HL-60/S4 treated with retinoic acid at 250 ng/mL for 4 days and 3 days (cell line): ENCODE measurements around the gene RRP12.

Experiments
- in situ Hi-C: fragments of 300-500 bp; cut with MboI; formaldehyde crosslinking; loops from 2 replicates; pipeline ENCODE4 v1.7.0; 2022; ENCODE audit warnings: low sequenced_read_pairs

Gene RRP12

DNA sequence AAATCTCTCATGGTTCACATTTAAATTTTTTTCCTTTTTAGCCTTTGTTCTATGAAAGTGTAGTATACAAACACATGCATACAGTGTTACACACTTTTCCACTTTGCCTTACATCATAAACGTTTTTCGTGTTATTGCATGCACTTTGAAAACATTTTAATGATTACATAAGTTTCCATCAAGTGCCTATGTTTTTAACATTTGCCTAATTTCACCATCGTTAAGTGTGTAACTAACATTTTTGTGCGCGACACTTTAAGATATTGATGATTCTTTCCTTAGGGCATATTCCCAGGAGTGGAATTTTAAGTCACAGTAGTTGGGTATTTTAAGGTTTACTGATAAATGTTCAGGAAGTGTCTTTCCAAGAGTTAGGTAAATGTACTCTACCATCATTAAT, 65.1 kb downstream of the RRP12 start:
- in situ Hi-C loops: no loop called here

DNA sequence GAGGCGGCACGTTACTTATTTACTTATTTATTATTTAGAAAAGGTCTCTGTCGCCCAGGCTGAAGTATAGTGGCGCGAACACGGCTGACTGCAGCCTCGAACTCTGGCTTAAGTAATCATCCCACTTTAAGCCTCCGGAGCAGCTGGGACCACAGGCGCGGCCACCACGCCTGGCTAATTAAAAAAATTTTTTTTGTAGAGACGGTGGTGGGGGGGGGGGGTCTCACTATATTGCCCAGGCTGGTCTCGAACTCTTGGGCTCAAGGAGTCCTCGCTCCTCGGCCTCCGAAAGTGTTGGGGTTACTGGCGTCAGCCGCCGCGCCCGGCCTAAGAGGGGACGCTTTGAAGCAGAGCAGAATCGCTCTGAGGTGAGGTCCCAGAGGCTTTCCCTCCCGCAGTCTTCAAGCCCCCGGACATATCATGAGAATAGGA, 65.9 kb downstream of the RRP12 start:
- in situ Hi-C loops: no loop called here

DNA sequence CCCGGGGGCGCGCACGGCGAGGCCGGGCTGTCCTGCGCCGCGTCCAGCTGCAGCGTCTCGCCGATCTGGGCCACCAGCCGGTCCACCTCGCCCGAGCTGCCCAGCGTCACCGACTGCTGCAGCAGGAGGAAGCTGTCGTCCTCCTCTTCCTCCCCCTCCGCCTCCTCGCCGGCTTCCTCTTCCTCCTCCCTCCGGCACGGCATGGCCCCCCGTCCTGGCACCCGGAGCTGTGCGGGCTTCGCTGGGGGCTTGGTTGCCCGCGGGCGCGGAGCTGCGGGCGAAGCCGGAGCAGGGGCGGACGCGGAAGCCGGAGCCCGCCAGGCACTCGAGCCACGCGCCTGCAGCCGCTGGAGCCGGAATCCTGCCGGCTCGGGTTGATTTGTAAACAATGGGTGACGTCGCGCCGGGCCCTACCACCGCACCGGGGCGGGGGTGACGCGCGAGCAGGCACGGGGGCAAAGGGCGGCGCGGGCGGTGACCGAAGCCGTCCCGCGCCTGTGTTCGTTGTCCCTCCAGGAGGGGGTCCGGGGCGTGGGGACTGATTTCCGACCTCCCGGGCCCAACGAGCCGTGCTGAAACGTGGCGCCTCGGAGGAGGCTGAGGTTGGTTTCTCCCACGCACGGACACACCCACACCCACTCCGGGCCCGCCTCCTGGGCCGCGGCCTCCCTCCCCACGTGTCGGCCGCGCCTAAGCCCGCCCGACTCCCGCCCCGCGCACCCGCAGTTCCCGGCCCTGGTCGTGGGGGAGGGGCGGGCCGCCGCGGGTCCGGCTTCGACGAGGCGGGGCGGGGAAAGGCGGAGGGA, 66.6 kb downstream of the RRP12 start, which contains the start of gene FRAT2:
TSS of gene FRAT2 (minus strand) at position 360 of the 806 bp plus-strand sequence. CDS start at position 203, 157 bp downstream.
- in situ Hi-C loops: no loop called here

DNA sequence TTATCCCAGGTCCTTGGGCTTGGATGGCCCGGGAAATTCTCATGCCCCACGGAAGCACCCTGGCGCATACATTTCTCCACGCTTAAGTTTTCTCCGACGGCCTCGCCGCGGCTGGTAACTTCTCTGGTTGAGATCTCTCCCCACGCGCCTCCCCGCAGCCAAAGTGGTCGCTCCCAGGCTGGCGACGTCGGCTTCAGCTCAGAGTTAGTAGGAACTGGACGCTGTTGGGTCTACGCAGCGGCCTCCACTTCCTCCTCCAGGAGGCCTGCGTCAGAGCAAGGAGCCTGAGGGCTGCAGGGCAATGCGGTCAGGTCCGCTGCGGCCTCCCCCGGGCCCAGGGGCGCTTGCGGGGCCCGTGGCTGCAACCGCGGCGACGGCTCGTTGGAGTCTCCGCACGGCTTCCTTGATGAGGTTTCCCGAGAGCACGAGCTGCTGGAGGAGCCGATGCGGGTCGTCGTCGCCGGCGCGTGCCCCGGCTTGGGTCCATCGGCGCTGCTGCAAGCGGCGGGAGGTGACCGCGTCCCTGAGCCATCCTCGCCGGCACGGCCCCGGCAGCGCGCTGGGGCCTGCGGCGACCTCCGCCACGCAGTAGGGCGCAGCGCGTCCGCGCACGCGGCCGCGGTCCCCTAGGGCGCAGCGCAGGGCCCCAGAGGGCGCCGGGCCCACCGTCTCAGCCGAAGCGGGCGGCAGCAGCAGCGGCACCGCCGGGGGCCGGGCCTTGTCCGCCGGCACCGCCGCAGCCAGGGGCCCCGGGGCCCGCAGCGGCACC, 67.4 kb downstream of the RRP12 start:
- in situ Hi-C loops: no loop called here

DNA sequence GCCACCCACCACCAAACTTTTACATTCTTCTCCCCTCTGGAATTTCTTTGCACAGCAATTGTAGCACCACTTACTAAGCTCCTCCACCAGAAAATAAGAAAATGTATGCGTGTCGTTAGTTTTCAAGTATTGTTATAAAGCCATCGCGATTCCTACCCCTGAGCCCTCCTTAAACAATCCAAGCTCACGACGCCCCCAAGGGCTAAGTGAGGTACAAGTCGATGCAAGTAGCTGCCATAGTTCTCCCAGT, 67.9 kb downstream of the RRP12 start:
- in situ Hi-C loops: no loop called here

DNA sequence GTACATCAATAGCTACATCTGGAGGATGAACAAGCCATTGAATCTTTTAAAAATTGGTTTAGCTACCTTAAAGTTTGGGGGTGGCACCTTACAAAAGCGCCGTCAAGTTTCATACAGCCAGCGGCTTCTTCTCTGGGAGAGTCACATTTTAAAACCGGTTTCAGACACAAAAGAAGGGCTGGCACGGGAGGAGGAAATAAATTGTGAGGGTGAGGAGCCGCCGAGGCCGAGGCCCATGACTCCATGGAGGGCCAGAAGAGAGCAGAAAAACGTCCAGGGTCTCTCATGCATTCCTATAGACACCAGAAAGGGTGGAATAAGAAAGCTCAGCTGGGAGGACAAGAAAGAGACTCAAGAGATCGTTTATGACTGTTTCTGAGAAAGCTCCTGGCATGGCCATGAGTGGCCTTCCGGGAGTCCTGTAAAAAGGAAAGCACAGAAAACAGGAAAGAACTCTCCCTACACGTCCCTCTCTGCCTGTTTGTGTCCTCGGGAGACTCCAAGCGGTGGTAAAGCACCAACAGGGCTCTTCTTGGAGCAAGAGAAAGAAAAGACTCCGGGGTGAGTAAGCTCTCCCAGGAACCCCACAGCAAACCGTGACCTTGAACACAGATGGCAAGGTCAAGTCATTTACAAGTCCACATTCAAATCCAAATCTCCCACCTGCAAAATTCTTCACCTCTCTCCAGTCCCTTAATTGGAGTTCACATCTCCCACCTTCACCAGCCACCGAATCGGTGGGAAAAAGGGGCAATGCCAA, 68.4 kb downstream of the RRP12 start:
- in situ Hi-C loops: no loop called here

DNA sequence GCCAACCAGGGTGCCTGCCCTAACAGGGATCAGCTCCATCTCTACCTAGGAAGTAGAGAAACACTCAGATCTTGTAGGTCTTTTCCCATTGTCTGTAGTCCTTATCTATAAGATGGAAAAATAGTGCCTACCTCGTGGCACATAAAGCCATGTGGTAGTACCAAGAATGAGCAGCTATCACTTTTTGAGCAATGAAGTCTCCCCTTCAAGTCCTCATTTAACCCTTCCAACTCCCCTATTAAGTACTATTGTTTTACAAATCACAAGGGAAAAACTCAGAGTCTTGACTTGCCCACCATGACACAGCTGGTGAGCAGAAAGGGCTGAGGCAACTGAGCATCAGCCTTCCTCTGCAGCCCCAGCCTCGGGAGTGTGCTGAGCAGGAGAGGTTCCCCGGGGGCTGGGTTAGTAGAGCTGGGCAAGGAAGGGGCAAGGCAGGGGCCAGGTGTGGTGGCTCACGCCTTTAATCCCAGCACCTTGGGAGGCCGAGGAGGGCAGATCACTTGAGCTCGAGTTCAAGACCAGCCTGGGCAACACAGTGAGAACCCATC, 69.9 kb downstream of the RRP12 start:
- in situ Hi-C loops: no loop called here

DNA sequence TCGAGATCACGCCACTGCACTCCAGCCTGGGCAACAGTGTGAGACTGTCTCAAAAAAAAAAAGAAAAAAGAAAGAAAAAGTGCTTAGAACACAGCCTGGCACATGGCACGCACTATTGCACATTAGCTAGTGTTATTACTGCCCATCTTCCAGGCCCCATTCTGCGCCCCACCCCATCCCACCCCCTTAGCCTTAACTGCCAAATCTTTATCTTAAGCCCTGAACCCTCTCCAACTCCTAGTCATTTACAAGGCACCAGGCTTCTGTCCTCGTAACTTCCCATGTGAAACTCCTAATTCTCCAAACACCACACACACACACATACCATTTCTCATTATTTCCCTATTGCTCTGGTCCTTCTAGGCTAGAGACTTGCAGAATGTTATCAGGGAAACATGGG, 71.4 kb downstream of the RRP12 start:
- in situ Hi-C loops: no loop called here

DNA sequence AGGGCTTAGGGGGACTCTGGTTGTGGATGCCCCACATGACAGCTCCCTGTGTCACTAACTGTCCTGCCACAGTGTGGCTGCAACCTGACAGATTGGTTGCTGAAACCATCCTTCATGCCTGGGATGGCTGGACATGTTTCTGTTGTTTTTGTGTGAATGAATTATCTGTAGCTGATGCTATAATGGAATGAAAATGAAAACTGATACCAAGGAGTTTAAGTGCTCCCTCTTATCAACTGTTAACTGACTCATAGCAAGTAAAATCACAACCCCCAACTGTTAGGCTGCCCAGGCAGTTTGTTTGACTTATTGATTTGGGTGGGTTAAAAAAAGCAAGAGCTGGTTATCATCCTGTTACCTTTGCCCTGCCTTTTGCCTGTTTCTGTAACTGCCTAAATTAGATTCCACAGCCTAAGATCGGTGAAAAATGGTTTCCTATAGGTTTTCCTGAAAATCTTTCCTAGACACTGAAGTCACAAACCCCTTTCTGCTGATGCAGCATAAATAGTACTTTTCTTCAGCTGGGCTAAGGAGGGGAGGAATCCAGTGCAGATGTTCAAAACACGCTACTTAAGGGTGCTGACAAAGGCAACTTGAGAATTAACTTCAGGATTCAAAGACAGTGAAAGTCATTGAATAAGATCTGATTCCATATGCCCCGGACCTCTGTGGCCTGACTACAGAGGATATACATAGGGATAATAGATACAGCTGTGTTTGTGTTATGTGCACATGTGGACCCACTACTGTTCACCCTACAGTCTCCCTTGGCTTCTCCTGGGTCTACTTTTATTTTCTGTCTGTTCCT, 72.3 kb downstream of the RRP12 start:
- in situ Hi-C loops: no loop called here

DNA sequence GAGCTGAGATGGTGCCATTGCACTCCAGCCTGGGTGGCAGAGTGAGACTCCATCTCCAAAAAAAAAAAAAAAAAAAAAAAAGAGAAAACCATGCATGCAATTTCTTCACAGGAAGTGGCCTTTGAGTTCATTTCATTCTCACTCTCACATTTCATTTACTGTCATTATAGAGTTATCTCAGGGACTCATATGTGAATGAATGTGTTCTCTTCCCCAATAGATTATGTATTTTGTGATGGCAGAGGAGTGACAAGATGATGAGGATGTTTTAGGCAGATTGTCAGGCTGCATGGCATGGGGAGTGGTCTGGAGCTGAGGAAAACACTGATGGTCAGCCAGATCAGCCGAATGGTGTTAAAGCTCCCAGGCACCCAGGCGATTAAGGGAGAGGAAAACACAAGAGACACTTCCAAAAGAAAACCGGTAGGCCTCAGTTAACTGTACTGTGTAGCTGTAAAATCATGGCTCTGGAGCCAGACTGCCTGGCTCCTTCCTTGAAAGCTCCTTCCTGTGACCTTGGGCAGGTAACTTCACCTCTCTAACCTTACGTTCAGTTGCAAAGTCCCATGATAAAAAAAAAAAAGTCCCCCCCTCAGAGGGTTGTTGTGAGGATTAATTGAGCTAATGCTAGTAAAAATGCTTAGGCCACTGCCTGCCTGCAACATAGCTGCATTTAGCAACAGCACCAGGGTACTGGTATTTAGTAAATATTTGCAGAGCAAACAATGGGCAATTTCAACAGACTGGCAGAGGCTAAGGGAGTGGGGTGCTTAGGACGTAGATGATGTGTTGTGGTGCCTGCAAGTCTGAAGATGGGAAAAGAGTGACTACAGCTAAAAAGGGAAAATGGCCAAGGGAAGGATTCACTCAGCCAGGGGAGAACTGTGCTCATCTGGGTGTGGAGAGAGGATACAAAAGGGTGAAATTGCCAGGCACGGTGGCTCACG, 73.5 kb downstream of the RRP12 start:
- in situ Hi-C loops: no loop called here

DNA sequence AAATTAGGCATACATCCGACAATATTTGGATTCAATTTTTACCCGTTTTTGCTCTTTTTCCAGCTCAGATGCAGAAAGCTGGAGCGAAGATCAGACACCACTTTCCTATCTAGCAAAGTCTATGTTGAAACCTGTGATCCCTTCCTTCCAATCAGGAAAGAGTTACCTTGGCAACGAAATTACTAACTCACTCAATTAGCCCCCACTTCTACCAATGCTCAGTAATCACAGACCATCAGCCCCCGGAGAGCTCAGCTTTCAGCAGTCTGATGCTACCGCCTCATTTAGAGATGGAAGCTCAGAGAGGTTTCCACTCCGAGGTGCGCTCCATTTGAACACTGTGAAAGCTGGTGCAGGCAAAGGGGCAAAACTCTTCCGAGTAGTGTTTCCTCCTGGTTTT, 75.4 kb downstream of the RRP12 start:
- in situ Hi-C loops: no loop called here

DNA sequence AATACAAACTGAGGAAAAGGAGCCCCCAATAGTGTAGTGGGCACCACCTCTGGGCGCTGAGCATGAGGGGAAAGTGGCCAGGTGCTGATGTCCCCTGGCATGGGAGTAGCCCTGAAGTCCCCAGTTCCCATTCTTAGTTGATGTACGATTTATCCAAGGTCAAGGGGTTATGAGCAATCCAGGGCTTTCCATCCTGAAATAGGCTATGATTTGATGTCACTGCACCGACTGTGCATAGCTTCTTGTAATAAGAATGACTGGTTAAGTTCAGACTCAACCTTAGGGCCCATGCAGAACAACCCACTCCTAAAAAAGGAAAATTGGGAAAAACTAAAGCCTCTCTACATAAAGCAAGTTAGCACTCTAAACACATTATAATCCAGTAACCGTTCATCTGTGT, 77.6 kb downstream of the RRP12 start:
- in situ Hi-C loops: no loop called here

DNA sequence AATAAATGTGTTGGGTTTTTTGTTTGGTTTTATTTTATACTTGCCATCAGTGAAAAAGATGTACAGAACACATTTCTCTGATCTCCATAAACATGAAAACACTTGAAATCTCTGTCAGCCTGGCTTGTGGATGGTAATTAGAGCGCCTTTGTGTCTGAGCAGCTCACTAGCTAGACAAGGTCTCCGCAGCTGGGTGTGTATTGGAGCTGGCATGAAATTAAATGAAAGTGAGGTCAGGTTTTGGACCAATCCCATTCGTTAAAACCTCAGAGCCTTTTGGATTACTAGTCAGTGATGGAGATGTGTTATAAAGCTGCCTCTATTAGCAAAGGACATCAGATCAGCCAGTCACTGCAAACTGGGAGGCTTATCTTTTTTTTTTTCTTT, 79.3 kb downstream of the RRP12 start:
- in situ Hi-C loops: no loop called here

DNA sequence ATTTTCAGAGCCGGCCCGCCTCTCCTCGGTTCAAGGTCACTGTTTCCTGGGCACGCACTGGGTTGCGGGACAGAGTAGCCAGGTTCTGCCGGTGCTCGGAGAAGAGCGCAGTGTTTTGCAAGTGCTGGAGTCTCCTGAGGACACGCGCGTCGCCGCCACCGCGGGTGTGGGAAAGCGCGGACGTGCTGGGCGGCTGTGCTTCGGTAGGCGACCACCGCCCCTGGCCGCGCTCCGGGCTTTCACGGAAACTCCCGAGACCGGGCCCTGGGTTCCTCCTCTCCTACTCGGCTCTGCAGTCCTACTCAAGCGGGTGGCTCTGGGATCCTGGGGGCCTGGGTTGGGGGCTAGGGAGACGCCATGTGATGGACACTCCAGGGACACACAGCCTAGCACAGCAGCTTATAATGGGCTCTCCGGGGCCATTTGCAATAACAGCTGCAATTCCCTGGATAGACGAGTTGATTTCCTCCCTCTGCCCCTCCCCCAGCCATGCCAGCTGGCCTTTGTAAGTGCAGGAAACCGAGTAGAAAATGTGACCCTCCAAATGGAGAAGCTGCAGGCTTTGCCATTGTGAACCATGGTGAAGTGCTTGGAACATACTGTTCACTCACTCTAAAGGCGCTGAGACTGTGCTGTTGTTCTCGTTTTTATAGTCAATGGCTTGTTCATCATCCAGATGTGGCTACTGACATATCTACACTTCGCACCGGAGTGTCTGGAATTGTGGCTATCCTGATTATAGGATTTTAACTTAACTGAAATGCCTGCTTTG, 79.9 kb downstream of the RRP12 start:
- in situ Hi-C loops: no loop called here

DNA sequence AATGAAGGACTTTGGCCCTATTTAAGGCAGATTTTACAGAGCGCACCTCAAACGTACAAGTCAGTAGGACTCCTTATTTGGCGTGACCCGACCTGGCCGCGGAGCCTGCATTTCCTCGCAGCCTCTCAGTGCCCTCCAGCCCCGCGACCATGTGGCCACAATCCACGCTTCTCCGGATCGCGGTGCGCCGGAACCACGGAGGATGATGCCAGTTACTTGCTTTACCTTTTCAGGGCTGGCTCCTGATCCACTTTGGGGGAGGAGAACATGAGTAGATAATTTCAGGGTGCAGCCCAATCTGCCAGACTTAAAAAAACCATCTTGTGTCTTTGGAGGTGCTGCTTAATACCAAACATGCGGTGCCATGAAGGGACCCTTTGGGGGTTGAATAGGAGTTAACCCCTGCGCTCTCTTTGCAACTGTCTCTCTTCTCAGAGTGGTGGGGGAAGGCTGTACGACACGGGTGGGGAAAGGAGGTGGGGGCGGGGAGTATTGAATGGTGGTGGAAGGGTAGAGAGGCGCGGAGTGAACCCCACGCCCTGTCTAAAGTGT, 80.6 kb downstream of the RRP12 start:
- in situ Hi-C loops: no loop called here

DNA sequence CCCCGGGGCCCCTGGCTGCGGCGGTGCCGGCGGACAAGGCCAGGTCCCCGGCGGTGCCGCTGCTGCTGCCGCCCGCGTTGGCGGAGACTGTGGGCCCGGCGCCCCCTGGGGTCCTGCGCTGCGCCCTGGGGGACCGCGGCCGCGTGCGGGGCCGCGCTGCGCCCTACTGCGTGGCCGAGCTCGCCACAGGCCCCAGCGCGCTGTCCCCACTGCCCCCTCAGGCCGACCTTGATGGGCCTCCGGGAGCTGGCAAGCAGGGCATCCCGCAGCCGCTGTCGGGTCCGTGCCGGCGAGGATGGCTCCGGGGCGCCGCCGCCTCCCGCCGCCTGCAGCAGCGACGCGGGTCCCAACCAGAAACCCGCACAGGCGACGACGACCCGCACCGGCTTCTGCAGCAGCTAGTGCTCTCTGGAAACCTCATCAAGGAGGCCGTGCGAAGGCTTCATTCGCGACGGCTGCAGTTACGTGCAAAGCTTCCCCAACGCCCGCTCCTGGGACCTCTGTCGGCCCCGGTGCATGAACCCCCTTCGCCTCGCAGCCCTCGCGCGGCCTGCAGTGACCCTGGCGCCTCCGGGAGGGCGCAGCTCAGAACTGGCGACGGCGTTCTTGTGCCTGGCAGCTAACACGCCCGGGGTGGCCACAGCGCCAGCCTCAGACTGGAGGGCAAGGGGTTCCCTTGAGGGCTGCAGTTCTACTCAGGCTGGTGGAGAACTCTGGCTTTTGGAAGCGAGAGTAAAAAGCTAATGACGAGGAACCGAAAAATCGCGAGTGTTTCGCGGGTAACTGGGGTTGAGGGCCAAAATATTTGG, 81.3 kb downstream of the RRP12 start:
- in situ Hi-C loops: no loop called here

DNA sequence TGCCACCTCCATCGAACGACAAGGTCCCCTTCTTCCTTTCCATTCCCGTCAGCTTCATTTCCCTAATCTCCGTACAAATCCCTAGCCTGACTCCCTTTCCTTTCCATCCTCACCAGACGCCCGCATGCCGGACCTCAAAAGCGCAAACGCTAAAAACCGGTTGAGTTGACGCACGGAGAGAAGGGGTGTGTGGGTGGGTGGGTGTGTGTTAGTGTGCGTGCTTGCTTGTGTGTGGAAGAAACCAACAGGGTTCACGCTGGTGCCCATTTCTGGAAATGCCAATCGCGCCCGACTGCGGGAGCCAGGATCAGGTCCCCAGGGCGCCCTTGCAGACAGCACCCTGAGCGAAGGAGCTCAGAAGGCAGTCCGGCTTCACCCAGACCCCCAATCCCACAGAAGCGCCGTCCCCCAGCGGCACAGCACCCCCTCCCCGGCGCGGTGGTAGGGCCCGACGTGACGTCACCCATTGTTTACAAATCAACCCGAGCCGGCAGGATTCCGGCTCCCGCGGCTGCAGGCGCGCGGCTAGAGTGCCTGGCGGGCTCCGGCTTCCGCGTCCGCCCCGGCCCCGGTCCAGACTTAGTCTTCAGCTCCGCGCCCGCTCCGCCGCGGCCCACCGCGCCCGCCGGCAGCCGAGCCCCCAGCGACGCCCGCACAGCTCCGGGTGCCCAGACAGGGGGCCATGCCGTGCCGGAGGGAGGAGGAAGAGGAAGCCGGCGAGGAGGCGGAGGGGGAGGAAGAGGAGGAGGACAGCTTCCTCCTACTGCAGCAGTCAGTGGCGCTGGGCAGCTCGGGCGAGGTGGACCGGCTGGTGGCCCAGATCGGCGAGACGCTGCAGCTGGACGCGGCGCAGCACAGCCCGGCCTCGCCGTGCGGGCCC, 82.1 kb downstream of the RRP12 start, which contains the start of gene FRAT1:
TSS of gene FRAT1 (plus strand) at position 500 of the 880 bp plus-strand sequence. CDS start at position 683, 183 bp downstream.
- in situ Hi-C loops: no loop called here
